Stimulated activated CD4-positive, alpha-beta T cell treated with anti-CD3 and anti-CD28 coated beads, Interleukin-1b, Interleukin-23, amount 100 ng/mL, for 48 hours (primary cell): ENCODE data around the gene SIGMAR1.

Source experiments
- DNase-seq: peaks from one replicate; pipeline ENCODE4 v3.0.0-alpha.2; 2020

Gene SIGMAR1

GRCh38 chr9:34637356-34638137, at the start of gene SIGMAR1:
Gene SIGMAR1, minus strand, starts transcription at chr9:34637787. Its CDS starts 90 bp downstream, at chr9:34637697.
- peak; percentile 91 for DNase-seq

GRCh38 chr9:34686732-34687131, 49.1 kb upstream of the SIGMAR1 start:
- DNase-seq, result no peak

- DNase-seq, result no peak
Observed at GRCh38 chr9:34686231-34686630, 48.6 kb upstream of the SIGMAR1 start.

GRCh38 chr9:34685591-34685990, 48.0 kb upstream of the SIGMAR1 start:
- DNase-seq, result no peak

GRCh38 chr9:34684816-34685215, 47.2 kb upstream of the SIGMAR1 start:
- DNase-seq, result no peak

- DNase-seq, result peak; percentile 69
Observed at GRCh38 chr9:34684145-34684544, 46.6 kb upstream of the SIGMAR1 start.

GRCh38 chr9:34675869-34676268, 38.3 kb upstream of the SIGMAR1 start:
- DNase-seq, result no peak

- peak; percentile 70 for DNase-seq
Observed at GRCh38 chr9:34675048-34675714, 37.6 kb upstream of the SIGMAR1 start.

GRCh38 chr9:34674440-34674839, 36.9 kb upstream of the SIGMAR1 start:
- no peak for DNase-seq

- DNase-seq, result no peak
Observed at GRCh38 chr9:34671307-34671706, 33.7 kb upstream of the SIGMAR1 start.

GRCh38 chr9:34669809-34670562, 32.4 kb upstream of the SIGMAR1 start:
- no peak for DNase-seq

- peak; percentile 89 for DNase-seq
Observed at GRCh38 chr9:34665381-34666250, 28.0 kb upstream of the SIGMAR1 start.

- DNase-seq, result no peak
Observed at GRCh38 chr9:34665067-34665380, 27.4 kb upstream of the SIGMAR1 start.

- DNase-seq, result peak; percentile 75
Observed at GRCh38 chr9:34664281-34665066, 26.9 kb upstream of the SIGMAR1 start.

GRCh38 chr9:34663303-34663605, 25.7 kb upstream of the SIGMAR1 start:
- DNase-seq, result no peak

GRCh38 chr9:34662526-34663302, 25.1 kb upstream of the SIGMAR1 start, which contains the start of gene CCL27:
Gene CCL27, minus strand, starts transcription at chr9:34662657. Its CDS starts 24 bp downstream, at chr9:34662633.
- DNase-seq, result no peak

GRCh38 chr9:34659592-34660253, 22.1 kb upstream of the SIGMAR1 start:
- DNase-seq, result no peak

- DNase-seq, result no peak
Observed at GRCh38 chr9:34658461-34658860, 20.9 kb upstream of the SIGMAR1 start.

- no peak for DNase-seq
Observed at GRCh38 chr9:34656992-34657391, 19.4 kb upstream of the SIGMAR1 start.

GRCh38 chr9:34655394-34655793, 17.8 kb upstream of the SIGMAR1 start:
- no peak for DNase-seq
